ENCODE data around the gene RDH5.

DNA sequence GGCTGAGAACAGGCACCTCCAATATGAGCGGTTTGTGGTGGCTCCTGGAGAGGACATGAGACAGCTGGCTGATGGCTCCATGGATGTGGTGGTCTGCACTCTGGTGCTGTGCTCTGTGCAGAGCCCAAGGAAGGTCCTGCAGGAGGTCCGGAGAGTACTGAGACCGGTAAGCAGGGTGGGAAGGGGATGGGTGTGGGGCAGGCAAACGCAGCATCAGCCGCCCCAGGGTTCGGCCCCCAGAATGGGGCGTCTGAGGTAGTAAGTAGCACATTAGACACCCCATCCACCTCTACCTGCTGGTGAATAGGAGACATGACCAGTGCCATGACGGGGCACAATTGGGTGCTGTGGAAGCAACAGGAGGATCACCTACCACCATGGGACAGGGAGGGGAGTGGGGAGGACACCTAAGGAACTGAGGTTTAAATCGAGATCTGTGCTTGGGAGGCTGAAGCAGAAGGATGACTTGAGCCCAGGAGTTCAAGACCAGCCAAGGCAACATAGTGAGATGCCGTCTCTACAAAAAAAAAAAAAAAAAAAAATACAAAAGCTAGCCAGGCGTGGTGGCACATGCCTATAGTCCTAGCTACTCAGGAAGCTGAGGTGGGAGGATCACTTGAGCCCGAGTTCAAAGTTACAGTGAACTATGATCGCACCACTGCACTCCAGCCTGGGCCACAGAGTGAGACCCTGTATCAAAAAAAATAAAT is 38.0 kb upstream of the RDH5 start:
- TF ChIP-seq POLR2A (IDR thresholded peaks at IDR 0.05) (no peak), POLR2AphosphoS5 (IDR thresholded peaks at IDR 0.05) (no peak)
- TF ChIP-seq, protein P1, sequence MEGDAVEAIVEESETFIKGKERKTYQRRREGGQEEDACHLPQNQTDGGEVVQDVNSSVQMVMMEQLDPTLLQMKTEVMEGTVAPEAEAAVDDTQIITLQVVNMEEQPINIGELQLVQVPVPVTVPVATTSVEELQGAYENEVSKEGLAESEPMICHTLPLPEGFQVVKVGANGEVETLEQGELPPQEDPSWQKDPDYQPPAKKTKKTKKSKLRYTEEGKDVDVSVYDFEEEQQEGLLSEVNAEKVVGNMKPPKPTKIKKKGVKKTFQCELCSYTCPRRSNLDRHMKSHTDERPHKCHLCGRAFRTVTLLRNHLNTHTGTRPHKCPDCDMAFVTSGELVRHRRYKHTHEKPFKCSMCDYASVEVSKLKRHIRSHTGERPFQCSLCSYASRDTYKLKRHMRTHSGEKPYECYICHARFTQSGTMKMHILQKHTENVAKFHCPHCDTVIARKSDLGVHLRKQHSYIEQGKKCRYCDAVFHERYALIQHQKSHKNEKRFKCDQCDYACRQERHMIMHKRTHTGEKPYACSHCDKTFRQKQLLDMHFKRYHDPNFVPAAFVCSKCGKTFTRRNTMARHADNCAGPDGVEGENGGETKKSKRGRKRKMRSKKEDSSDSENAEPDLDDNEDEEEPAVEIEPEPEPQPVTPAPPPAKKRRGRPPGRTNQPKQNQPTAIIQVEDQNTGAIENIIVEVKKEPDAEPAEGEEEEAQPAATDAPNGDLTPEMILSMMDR (IDR thresholded peaks at IDR 0.05) = no peak
